Prostate gland (tissue), 2 donors: ENCODE data around the gene CALHM6.

ENCODE experiments used
- CTCF ChIP-seq, 4 experiments: fragments of 200-600 bp in 2 of 4; fragments of 450-650 bp in 2 of 4; sonication (generic) in 2 of 4; IDR thresholded peaks; 1 replicate in 3 of 4; 2 replicates in 1 of 4; pipeline ENCODE4 v1.5.1; 2016 to 2019; ENCODE audit warnings: antibody characterized with exemption in 4 of 4, mild to moderate bottlenecking in 2 of 4, moderate library complexity in 2 of 4
- POLR2A ChIP-seq: fragments of 450-650 bp; IDR thresholded peaks from one replicate; pipeline ENCODE4 v1.6.1; 2016; ENCODE audit warnings: antibody characterized with exemption, mild to moderate bottlenecking
- POLR2AphosphoS5 ChIP-seq: sonication (generic); formaldehyde crosslinking; IDR thresholded peaks from one replicate; pipeline ENCODE4 v1.6.1; 2017; ENCODE audit warnings: antibody characterized with exemption

- TF ChIP-seq CTCF (IDR thresholded peaks at IDR 0.05) (no peak), POLR2AphosphoS5 (no peak), POLR2A (no peak)
Observed at GRCh38 chr6:116446399-116446798, 14.8 kb upstream of the CALHM6 start.
